Measurements from ENCODE around the gene OGDHL. TPM values are rescaled to one million over a fixed set of nuclear protein-coding genes. Genes with fewer than 3 reads are reported as not detected.
"Not testable (repeated sequence)": the region's sequence is repeated elsewhere in the genome, so short reads cannot be mapped to it uniquely, and the experiment has no call there.

Gene OGDHL
- polyA plus RNA-seq, 1 donor = 0.66 TPM

DNA sequence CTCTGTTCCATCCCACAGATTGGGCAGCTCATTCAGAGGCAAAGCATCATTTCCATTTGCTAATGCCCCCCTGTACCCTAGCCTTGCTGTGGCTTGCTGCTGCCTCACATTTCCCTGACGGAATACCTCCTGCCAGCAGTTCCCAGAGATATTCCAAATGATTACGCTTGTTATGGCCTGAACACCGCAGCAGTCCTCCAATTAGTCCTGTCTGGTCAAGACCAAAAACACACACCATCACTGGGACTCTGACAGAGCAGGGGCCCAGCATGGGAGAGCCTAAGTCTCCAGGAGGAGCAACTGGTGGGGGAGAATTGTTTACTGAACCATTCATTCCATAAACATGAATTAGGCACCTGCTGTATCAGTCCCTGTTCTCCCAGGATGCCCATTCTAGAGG lies 6.1 kb downstream of the OGDHL start:
- no peak for DNase-seq (ENCODE audit: low read depth)

- not testable (repeated sequence) for DNase-seq (ENCODE audit: low read depth)
Measured at GRCh38 chr10:49754951-49755350, 7.2 kb downstream of the OGDHL start.

DNA sequence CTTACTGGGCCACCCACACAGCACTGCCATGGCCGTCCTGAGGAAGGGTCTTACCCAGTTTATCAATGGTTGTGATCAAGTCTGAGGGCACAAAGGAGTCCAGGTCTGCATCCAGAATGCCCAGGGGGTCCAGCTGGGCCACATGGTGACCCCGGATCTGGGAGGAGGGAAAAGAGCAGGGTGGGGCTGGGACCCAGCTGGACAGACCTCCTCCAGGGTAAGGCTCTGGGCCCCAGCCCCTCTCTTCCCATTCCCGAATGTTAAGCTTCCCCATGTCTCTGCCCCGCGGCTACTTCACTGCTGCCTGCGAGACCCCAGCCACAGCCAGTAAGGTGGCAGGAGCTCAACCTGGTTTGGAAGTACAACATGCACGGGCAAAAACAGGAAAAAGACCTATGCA lies 9.5 kb downstream of the OGDHL start:
- DNase-seq (ENCODE audit: low read depth) = no peak

GRCh38 chr10:49751636-49752510 lies 10.2 kb downstream of the OGDHL start:
- DNase-seq (ENCODE audit: low read depth) = no peak

DNA sequence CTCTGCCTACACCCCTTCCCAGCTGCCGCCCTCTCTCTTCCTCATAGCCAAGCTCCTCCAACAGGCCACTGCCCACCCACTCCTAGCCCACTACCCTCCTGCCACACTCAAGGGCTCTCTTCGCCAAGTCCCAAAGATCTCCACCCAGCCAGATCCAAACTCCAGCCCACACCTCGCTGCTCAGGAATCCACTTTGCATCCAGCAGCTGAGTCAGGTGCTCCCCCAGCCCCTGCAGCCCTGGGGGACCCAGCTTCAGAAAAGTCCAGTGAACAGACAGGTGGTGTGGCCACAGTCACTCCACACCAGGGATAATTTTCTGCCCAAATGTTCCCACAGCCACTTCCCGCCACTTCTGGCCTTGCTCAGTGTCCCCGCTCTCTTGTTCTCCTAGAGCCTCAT lies 10.9 kb downstream of the OGDHL start:
- no peak for DNase-seq (ENCODE audit: low read depth)

- DNase-seq (ENCODE audit: low read depth) = no peak
Measured at GRCh38 chr10:49750546-49750945, 11.6 kb downstream of the OGDHL start.

GRCh38 chr10:49749556-49750491 lies 12.3 kb downstream of the OGDHL start:
- no peak for DNase-seq (ENCODE audit: low read depth)

- DNase-seq (ENCODE audit: low read depth) = no peak
Measured at GRCh38 chr10:49749144-49749543, 13.0 kb downstream of the OGDHL start.

GRCh38 chr10:49748006-49748405 lies 14.1 kb downstream of the OGDHL start:
- no peak for DNase-seq (ENCODE audit: low read depth)

DNA sequence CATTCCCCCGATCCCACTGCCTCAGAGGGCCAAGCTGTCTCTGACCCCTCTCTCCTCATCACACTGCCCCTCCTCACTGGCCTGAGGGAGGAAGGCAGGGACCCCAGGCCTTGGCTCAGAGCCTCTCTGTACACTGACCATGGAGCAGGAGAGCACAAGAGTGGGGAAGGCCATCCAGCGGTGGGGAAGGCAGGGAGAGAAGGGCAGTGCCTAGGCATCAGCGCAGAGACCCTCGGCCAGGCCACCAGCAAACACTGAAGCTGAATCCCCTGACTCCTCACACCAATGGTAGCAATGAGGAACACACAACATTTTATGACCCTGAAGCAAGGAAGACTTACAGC lies 14.8 kb downstream of the OGDHL start:
- no peak for DNase-seq (ENCODE audit: low read depth)

DNA sequence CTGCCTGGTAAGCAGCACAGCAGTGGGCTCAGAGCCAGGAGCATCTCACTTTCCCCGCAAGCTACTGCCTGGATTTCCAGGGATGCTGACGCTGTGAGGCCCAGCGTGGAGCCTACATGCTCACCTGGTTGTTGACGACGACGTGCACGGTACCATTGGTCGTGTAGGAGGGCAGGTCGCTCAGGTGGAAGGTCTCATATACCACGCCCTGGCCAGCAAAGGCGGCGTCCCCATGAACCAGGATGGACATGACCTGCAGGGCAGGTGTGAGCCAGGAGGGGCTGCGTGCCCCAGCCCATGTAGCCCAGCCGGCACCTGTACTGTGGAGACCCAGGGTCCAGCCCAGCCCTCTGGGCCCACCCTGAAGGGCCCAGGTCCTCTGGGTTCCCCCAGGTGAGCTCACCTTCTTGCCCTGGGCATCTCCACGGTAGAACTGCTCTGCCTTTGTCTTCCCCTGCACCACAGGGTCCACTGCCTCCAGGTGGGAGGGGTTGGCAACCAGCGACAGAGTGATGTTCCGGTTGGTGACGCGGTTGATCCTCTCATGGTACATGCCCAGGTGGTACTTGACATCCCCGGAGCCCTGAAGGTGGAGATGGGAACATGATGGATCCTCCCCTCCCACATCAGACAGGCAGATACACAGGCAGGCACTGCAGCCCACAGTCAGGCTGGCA lies 15.4 kb downstream of the OGDHL start:
- no peak for DNase-seq (ENCODE audit: low read depth)

- DNase-seq (ENCODE audit: low read depth) = no peak
Measured at GRCh38 chr10:49745756-49746155, 16.4 kb downstream of the OGDHL start.

- no peak for DNase-seq (ENCODE audit: low read depth)
Measured at GRCh38 chr10:49744924-49745605, 17.1 kb downstream of the OGDHL start.

GRCh38 chr10:49744091-49744685 lies 17.9 kb downstream of the OGDHL start:
- no peak for DNase-seq (ENCODE audit: low read depth)

- no peak for DNase-seq (ENCODE audit: low read depth)
Measured at GRCh38 chr10:49743464-49744075, 18.6 kb downstream of the OGDHL start.

GRCh38 chr10:49742683-49743463 lies 19.2 kb downstream of the OGDHL start:
- no peak for DNase-seq (ENCODE audit: low read depth)

GRCh38 chr10:49741108-49741995 lies 20.8 kb downstream of the OGDHL start:
- DNase-seq (ENCODE audit: low read depth) = no peak

GRCh38 chr10:49740346-49741107 lies 21.6 kb downstream of the OGDHL start:
- no peak for DNase-seq (ENCODE audit: low read depth)
